ENCODE measurements around the gene PIGC.

The PIGC gene

DNA sequence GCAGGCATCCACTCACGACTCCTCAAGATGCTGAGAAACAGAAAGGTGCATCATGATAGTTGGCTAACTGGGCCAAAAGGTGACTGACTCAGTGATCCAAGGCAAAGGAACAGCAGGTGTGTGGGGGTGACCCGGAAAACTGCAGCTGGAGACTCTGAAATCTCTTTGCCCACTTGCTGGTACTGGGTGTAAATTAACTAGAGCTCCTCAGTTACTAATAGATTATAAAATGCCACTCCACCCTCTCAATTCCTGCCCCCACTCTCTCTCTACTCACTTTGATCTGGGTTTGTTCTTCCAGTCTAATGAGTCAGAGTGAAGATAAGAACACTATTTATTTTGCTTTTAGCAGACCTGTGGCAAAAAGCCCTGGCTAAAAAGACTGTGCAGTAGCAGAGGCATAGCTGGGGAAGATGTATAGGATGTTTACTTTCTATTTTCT lies 7.2 kb upstream of the PIGC start (continued):
- TF ChIP-seq ZNF776 (tag by site-specific recombination; IDR thresholded peaks at IDR 0.05; ENCODE audit: borderline replicate concordance) (no peak), ZXDB (tag by site-specific recombination; IDR thresholded peaks at IDR 0.05) (no peak), ZNF580 (tag by site-specific recombination; IDR thresholded peaks at IDR 0.05) (no peak), ZNF280D (tag by site-specific recombination; IDR thresholded peaks at IDR 0.05) (no peak), ZNF621 (tag by site-specific recombination; IDR thresholded peaks at IDR 0.05) (no peak), ZNF658 (tag by site-specific recombination; IDR thresholded peaks at IDR 0.05) (no peak), INSM2 (tag by site-specific recombination; IDR thresholded peaks at IDR 0.05) (no peak), ZSCAN30 (tag by site-specific recombination; IDR thresholded peaks at IDR 0.05) (no peak), ZNF473 (tag by site-specific recombination; IDR thresholded peaks at IDR 0.05) (no peak), ZNF302 (tag by site-specific recombination; IDR thresholded peaks at IDR 0.05; ENCODE audit: low read depth) (no peak), ZNF366 (tag by site-specific recombination; conservative IDR thresholded peaks at IDR 0.05) (no peak), ZNF791 (tag by site-specific recombination; IDR thresholded peaks at IDR 0.05) (no peak), YY1 (tag by site-specific recombination; IDR thresholded peaks at IDR 0.05) (no peak), SP3 (tag by site-specific recombination; IDR thresholded peaks at IDR 0.05) (no peak), ZNF76 (tag by site-specific recombination; IDR thresholded peaks at IDR 0.05; ENCODE audit: borderline replicate concordance, low read depth) (no peak), ZNF292 (tag by site-specific recombination; IDR thresholded peaks at IDR 0.05; ENCODE audit: borderline replicate concordance, low read depth) (no peak), KLF8 (tag by site-specific recombination; IDR thresholded peaks at IDR 0.05) (no peak), EGR2 (tag by site-specific recombination; IDR thresholded peaks at IDR 0.05; ENCODE audit: low read depth) (peak; percentile 92), ZNF830 (tag by site-specific recombination; IDR thresholded peaks at IDR 0.05; ENCODE audit: low read depth) (no peak), REST (tag by site-specific recombination; IDR thresholded peaks at IDR 0.05) (no peak), CTCF (tag by site-specific recombination; IDR thresholded peaks at IDR 0.05) (no peak), ZNF585B (tag by site-specific recombination; IDR thresholded peaks at IDR 0.05) (no peak), BCL11A (tag by site-specific recombination; IDR thresholded peaks at IDR 0.05; ENCODE audit: low read depth) (no peak), ZNF10 (tag by site-specific recombination; IDR thresholded peaks at IDR 0.05) (no peak)
- TF ChIP-seq, protein P1, sequence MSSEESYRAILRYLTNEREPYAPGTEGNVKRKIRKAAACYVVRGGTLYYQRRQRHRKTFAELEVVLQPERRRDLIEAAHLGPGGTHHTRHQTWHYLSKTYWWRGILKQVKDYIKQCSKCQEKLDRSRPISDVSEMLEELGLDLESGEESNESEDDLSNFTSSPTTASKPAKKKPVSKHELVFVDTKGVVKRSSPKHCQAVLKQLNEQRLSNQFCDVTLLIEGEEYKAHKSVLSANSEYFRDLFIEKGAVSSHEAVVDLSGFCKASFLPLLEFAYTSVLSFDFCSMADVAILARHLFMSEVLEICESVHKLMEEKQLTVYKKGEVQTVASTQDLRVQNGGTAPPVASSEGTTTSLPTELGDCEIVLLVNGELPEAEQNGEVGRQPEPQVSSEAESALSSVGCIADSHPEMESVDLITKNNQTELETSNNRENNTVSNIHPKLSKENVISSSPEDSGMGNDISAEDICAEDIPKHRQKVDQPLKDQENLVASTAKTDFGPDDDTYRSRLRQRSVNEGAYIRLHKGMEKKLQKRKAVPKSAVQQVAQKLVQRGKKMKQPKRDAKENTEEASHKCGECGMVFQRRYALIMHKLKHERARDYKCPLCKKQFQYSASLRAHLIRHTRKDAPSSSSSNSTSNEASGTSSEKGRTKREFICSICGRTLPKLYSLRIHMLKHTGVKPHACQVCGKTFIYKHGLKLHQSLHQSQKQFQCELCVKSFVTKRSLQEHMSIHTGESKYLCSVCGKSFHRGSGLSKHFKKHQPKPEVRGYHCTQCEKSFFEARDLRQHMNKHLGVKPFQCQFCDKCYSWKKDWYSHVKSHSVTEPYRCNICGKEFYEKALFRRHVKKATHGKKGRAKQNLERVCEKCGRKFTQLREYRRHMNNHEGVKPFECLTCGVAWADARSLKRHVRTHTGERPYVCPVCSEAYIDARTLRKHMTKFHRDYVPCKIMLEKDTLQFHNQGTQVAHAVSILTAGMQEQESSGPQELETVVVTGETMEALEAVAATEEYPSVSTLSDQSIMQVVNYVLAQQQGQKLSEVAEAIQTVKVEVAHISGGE (tag by site-specific recombination; conservative IDR thresholded peaks at IDR 0.05; ENCODE audit: low read depth), result no peak
- TF ChIP-seq, protein P2, sequence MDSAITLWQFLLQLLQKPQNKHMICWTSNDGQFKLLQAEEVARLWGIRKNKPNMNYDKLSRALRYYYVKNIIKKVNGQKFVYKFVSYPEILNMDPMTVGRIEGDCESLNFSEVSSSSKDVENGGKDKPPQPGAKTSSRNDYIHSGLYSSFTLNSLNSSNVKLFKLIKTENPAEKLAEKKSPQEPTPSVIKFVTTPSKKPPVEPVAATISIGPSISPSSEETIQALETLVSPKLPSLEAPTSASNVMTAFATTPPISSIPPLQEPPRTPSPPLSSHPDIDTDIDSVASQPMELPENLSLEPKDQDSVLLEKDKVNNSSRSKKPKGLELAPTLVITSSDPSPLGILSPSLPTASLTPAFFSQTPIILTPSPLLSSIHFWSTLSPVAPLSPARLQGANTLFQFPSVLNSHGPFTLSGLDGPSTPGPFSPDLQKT (IDR thresholded peaks at IDR 0.05; ENCODE audit: borderline replicate concordance, low read depth, low read length), result no peak
